H9 (cell line): ENCODE data around the gene SLC7A4. TPM values are rescaled to one million over a fixed set of nuclear protein-coding genes. Genes with fewer than 3 reads are reported as not detected.
A peak's percentile ranks its signal among the peaks of the same experiment; 100 is the strongest.

Experiments
- DNase-seq: peaks from one replicate; pipeline ENCODE4 v3.0.0-alpha.2; 2017
- H2AFZ ChIP-seq: one replicate; pipeline ENCODE4 v1.6.1; 2013; ENCODE audit warnings: mild to moderate bottlenecking, low read length, control low read depth, moderate library complexity
- H2AK5ac ChIP-seq: 2 replicates; pipeline ENCODE4 v1.6.1; 2013; ENCODE audit warnings: low read length, control low read depth, mixed read lengths; ENCODE audit not compliant: insufficient read length
- H2BK120ac ChIP-seq: one replicate; pipeline ENCODE4 v1.6.1; 2013; ENCODE audit warnings: low read depth, mild to moderate bottlenecking, low read length, control low read depth, inconsistent platforms; ENCODE audit not compliant: poor library complexity, severe bottlenecking
- H2BK12ac ChIP-seq: 2 replicates; pipeline ENCODE4 v1.6.1; 2013; ENCODE audit warnings: low read length, control low read depth, mixed read lengths, low read depth; ENCODE audit not compliant: insufficient read length
- H2BK15ac ChIP-seq: 2 replicates; pipeline ENCODE4 v1.6.1; 2013; ENCODE audit warnings: low read depth, low read length, control low read depth
- H2BK20ac ChIP-seq: one replicate; pipeline ENCODE4 v1.6.1; 2013; ENCODE audit warnings: low read depth, mild to moderate bottlenecking, low read length, control low read depth, inconsistent platforms; ENCODE audit not compliant: poor library complexity, severe bottlenecking
- H2BK5ac ChIP-seq: 2 replicates; pipeline ENCODE4 v1.6.1; 2013; ENCODE audit warnings: low read length, control low read depth, mixed read lengths; ENCODE audit not compliant: insufficient read length
- H3K14ac ChIP-seq: 2 replicates; pipeline ENCODE4 v1.6.1; 2013; ENCODE audit warnings: low read length, control low read depth; ENCODE audit not compliant: insufficient read depth
- H3K18ac ChIP-seq: 2 replicates; pipeline ENCODE4 v1.6.1; 2013; ENCODE audit warnings: low read depth, mild to moderate bottlenecking, mixed read lengths, low read length, control low read depth; ENCODE audit not compliant: insufficient read length
- H3K23ac ChIP-seq: 2 replicates; pipeline ENCODE4 v1.6.1; 2013; ENCODE audit warnings: low read length, control low read depth, mixed read lengths, low read depth; ENCODE audit not compliant: insufficient read length
- H3K23me2 ChIP-seq: 2 replicates; pipeline ENCODE4 v1.6.1; 2013; ENCODE audit warnings: low read depth, mild to moderate bottlenecking, mixed read lengths, low read length, control low read depth; ENCODE audit not compliant: insufficient read length, poor library complexity, severe bottlenecking
- H3K27ac ChIP-seq: 2 replicates; pipeline ENCODE4 v1.5.1; 2013; ENCODE audit warnings: low read length, control low read depth, mixed read lengths, low read depth; ENCODE audit not compliant: insufficient read length
- H3K27me3 ChIP-seq: 2 replicates; pipeline ENCODE4 v1.6.1; 2013; ENCODE audit warnings: low read length, control low read depth, inconsistent platforms; ENCODE audit not compliant: insufficient read depth
- H3K4ac ChIP-seq: 2 replicates; pipeline ENCODE4 v1.6.1; 2013; ENCODE audit warnings: low read depth, mild to moderate bottlenecking, control low read depth, inconsistent platforms, low read length, moderate library complexity
- H3K4me1 ChIP-seq: 2 replicates; pipeline ENCODE4 v1.6.1; 2013; ENCODE audit warnings: low read length, control low read depth, inconsistent platforms; ENCODE audit not compliant: insufficient read depth
- H3K4me2 ChIP-seq: 2 replicates; pipeline ENCODE4 v1.6.1; 2013; ENCODE audit warnings: low read length, control low read depth, mixed read lengths; ENCODE audit not compliant: insufficient read length, insufficient read depth
- H3K56ac ChIP-seq: 2 replicates; pipeline ENCODE4 v1.6.1; 2013; ENCODE audit warnings: low read depth, mild to moderate bottlenecking, mixed read lengths, low read length, control low read depth; ENCODE audit not compliant: insufficient read length
- H3K79me1 ChIP-seq: 2 replicates; pipeline ENCODE4 v1.6.1; 2013; ENCODE audit warnings: low read depth, mild to moderate bottlenecking, moderate library complexity, low read length, control low read depth, inconsistent platforms; ENCODE audit not compliant: insufficient read depth, poor library complexity, severe bottlenecking
- H3K79me2 ChIP-seq: 2 replicates; pipeline ENCODE4 v1.6.1; 2013; ENCODE audit warnings: low read length, control low read depth, inconsistent platforms; ENCODE audit not compliant: insufficient read depth
- H3K9ac ChIP-seq: 2 replicates; pipeline ENCODE4 v1.6.1; 2013; ENCODE audit warnings: low read length, control low read depth, mixed read lengths; ENCODE audit not compliant: insufficient read length; ENCODE audit errors: extremely low read depth
- H3K9me3 ChIP-seq: one replicate; pipeline ENCODE4 v1.6.1; 2013; ENCODE audit warnings: low read depth, low read length, inconsistent platforms; ENCODE audit not compliant: control insufficient read depth
- H3T11ph ChIP-seq: one replicate; pipeline ENCODE4 v1.6.1; 2013; ENCODE audit warnings: mild to moderate bottlenecking, low read length, control low read depth, inconsistent platforms
- H4K20me1 ChIP-seq: one replicate; pipeline ENCODE4 v1.6.1; 2013; ENCODE audit not compliant: control insufficient read depth, insufficient read length, insufficient read depth
- H4K5ac ChIP-seq: 2 replicates; pipeline ENCODE4 v1.6.1; 2013; ENCODE audit warnings: low read depth, mild to moderate bottlenecking, mixed read lengths, low read length, control low read depth; ENCODE audit not compliant: insufficient read length
- H4K8ac ChIP-seq: replicated peaks from 2 replicates; pipeline ENCODE4 v1.6.1; 2013; ENCODE audit warnings: low read length, control low read depth, mixed read lengths, low read depth; ENCODE audit not compliant: insufficient read length
- H4K91ac ChIP-seq: 2 replicates; pipeline ENCODE4 v1.6.1; 2013; ENCODE audit warnings: low read depth, mild to moderate bottlenecking, moderate library complexity, mixed read lengths, low read length, control low read depth; ENCODE audit not compliant: insufficient read length
- H3K27ac Mint-ChIP-seq, 3 experiments: 2 replicates in 2 of 3; 3 replicates in 1 of 3; pipeline ENCODE4 v1.8.0; 2020 to 2021; ENCODE audit warnings: mixed read lengths in 3 of 3, mild to moderate bottlenecking in 1 of 3, moderate library complexity in 1 of 3
- H3K27me3 Mint-ChIP-seq: 2 replicates; pipeline ENCODE4 v1.8.0; 2021; ENCODE audit warnings: low read depth, mild to moderate bottlenecking, moderate library complexity, mixed read lengths
- H3K36me3 Mint-ChIP-seq, 3 experiments: 2 replicates in 2 of 3; 3 replicates in 1 of 3; pipeline ENCODE4 v1.8.0; 2020 to 2021; ENCODE audit warnings: low read depth in 3 of 3, mixed read lengths in 3 of 3; ENCODE audit not compliant: insufficient read depth in 1 of 3
- H3K4me1 Mint-ChIP-seq, 2 experiments: 2 replicates each; pipeline ENCODE4 v1.8.0; 2020; ENCODE audit warnings: mixed read lengths in 2 of 2
- H3K4me3 Mint-ChIP-seq, 2 experiments: 2 replicates in 1 of 2; 3 replicates in 1 of 2; pipeline ENCODE4 v1.8.0; 2020 to 2021; ENCODE audit warnings: mild to moderate bottlenecking in 2 of 2, mixed read lengths in 2 of 2, moderate library complexity in 1 of 2
- H3K9me3 Mint-ChIP-seq, 2 experiments: 2 replicates in 1 of 2; 3 replicates in 1 of 2; pipeline ENCODE4 v1.8.0; 2020; ENCODE audit warnings: mild to moderate bottlenecking in 2 of 2, mixed read lengths in 2 of 2, moderate library complexity in 1 of 2
- CTCF ChIP-seq: fragments of 200-600 bp; sonication (generic); conservative IDR thresholded peaks from 3 replicates; pipeline ENCODE4 v1.8.0; 2021; ENCODE audit warnings: antibody characterized with exemption, mild to moderate bottlenecking
- WGBS: extraction: QIAGEN DNeasy Blood & Tissue Kit; methylation state at CpG from one replicate; pipeline ENCODE4 v1.1.7; 2013; ENCODE audit warnings: missing lambda C conversion rate, low lambda C conversion rate, mixed read lengths; ENCODE audit not compliant: insufficient read length; ENCODE audit errors: extremely low coverage; 5-methylcytosine and 5-hydroxymethylcytosine counted together
- long read RNA-seq: library from polyadenylated mRNA; unstranded; transcript quantifications from one replicate; pipeline ENCODE4 v2.0.0, GENCODE V29; 2020
- total RNA-seq: library from RNA; stranded (reverse); gene quantifications from 2 replicates; pipeline ENCODE4 v1.2.1, GENCODE V29; 2021

Gene SLC7A4, protein sequence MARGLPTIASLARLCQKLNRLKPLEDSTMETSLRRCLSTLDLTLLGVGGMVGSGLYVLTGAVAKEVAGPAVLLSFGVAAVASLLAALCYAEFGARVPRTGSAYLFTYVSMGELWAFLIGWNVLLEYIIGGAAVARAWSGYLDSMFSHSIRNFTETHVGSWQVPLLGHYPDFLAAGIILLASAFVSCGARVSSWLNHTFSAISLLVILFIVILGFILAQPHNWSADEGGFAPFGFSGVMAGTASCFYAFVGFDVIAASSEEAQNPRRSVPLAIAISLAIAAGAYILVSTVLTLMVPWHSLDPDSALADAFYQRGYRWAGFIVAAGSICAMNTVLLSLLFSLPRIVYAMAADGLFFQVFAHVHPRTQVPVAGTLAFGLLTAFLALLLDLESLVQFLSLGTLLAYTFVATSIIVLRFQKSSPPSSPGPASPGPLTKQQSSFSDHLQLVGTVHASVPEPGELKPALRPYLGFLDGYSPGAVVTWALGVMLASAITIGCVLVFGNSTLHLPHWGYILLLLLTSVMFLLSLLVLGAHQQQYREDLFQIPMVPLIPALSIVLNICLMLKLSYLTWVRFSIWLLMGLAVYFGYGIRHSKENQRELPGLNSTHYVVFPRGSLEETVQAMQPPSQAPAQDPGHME
- total RNA-seq, result 0.09 and 0.22 TPM in 2 replicates
- long read RNA-seq, partial matches to known transcripts, result 1 of 4 reads
- long read RNA-seq, other reads (novel, unspliced or antisense), result 1 of 4 reads

DNA sequence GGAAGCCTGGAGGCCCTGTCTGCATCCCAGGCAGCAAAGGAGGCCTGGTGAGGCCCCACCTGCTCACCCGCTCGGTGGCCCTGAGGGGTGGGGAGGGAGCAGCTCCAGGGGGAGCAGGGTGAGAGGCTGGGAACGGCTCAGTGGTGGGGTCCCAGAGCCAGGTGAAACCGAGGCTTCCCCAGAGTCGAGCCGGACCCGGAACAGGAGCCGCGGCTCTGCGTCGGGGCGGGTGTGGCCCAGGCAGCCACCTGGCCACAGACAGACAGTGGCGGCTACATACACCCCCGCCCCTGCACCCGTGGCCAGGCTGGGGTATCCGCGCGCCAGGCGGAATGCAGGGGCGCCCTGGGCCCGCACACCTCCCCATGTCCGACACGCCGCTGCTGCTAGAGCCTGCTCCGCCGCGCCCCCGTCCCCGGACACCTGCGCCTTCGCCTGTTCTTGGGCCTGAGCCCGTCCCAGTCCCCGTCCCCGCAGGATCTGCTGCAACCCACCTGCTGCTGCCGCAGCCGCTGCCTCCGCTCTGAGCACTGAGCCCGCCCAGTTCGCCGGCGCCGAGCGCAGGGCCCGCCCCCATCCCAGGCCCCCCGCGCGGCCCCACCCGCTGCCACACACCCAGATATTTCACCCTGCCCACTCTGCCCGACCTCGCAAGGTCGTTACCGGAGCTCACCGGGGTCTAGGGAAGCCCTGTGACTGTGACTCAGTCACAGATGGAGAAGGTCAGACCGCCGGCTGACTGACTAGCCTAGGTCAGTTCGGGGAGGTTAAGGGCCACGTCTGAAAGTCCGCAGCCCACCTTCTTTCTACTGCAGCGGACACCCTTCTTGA is at the start of gene SLC7A4:
TSS of gene SLC7A4 (minus strand) at position 525 of the 831 bp plus-strand sequence. CDS start 749 bp downstream, outside the sequence.
- H4K20me1 ChIP-seq, result no peaks in the 10 kb centered on the region
- H3K56ac ChIP-seq, result no peak within 1 kb of the TSS
- H3K4me1 ChIP-seq, result no peaks in the 10 kb centered on the region; the same call in 1 of the 2 replicates
- H2BK120ac ChIP-seq, result no peak within 1 kb of the TSS
- H2BK5ac ChIP-seq, result no peak within 1 kb of the TSS
- no peak within 1 kb of the TSS for H3K4ac ChIP-seq
- DNase-seq, result no peak
- no peak within 1 kb of the TSS for H2AFZ ChIP-seq
- Mint-ChIP-seq H3K9me3 (no peaks in the 10 kb centered on the region), H3K4me3 (peak within 1 kb of the TSS; percentile 53 to 81), H3K27me3 (peaks cover 43% of the 10 kb centered on the region), H3K36me3 (no peaks in the 10 kb centered on the region), H3K27ac (no peak within 1 kb of the TSS; a peak in 1 of 7 replicates), H3K4me1 (peaks cover 7 to 14% of the 10 kb centered on the region in 2 experiments)
- H3T11ph ChIP-seq, result no peak within 1 kb of the TSS
- H3K79me2 ChIP-seq, result no peaks in the 10 kb centered on the region
- no peak within 1 kb of the TSS for H2BK15ac ChIP-seq
- H4K5ac ChIP-seq, result no peak within 1 kb of the TSS
- no peak within 1 kb of the TSS; the same call in 1 of the 2 replicates for H3K14ac ChIP-seq
- WGBS, result no CpG with 5 or more reads among the region's 59 CpGs
- H3K9ac ChIP-seq, result no peak within 1 kb of the TSS
- H3K23ac ChIP-seq, result no peak within 1 kb of the TSS
- H3K4me2 ChIP-seq, result peak within 1 kb of the TSS; percentile 37
- no peak within 1 kb of the TSS for H3K18ac ChIP-seq
- peaks cover 3% of the 10 kb centered on the region; the same call in 1 of the 2 replicates for H3K27me3 ChIP-seq
- no peak within 1 kb of the TSS for H2BK20ac ChIP-seq
- H4K8ac ChIP-seq, result no peak within 1 kb of the TSS
- H3K23me2 ChIP-seq, result no peaks in the 10 kb centered on the region
- no peak for TF ChIP-seq CTCF
- no peak within 1 kb of the TSS for H3K27ac ChIP-seq
- no peaks in the 10 kb centered on the region for H3K9me3 ChIP-seq
- no peak within 1 kb of the TSS for H2AK5ac ChIP-seq
- H3K79me1 ChIP-seq, result no peaks in the 10 kb centered on the region
- no peak within 1 kb of the TSS for H2BK12ac ChIP-seq
- no peak within 1 kb of the TSS for H4K91ac ChIP-seq
